HCEC 1CT (cell line): ENCODE results near the gene CXCL5.
"Not testable (repeated sequence)": the region's sequence is repeated elsewhere in the genome, so short reads cannot be mapped to it uniquely, and the experiment has no call there.

Source experiments
- DNase-seq: peaks from one replicate; pipeline ENCODE4 v3.0.0-alpha.2; 2017

Gene CXCL5

DNA sequence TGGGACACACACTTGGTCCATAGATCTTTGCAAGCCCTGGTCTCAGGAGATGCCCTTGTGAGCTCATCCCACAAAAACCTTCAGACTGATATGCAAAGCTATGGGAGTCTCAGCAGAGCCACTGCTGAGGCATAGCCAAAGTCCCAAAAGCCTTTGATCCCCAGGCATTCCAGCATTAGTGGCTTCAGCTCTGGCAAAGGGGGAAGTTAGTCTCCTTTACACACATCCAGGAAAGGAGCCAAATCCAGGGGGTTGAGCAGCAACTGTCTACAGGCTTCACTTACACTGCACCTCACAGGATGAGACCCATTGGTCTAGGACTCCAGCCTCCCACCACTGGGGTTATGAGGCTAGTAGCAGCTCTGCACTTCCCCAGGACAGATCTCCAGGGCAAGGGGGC, 30.6 kb downstream of the CXCL5 start:
- no peak for DNase-seq

DNA sequence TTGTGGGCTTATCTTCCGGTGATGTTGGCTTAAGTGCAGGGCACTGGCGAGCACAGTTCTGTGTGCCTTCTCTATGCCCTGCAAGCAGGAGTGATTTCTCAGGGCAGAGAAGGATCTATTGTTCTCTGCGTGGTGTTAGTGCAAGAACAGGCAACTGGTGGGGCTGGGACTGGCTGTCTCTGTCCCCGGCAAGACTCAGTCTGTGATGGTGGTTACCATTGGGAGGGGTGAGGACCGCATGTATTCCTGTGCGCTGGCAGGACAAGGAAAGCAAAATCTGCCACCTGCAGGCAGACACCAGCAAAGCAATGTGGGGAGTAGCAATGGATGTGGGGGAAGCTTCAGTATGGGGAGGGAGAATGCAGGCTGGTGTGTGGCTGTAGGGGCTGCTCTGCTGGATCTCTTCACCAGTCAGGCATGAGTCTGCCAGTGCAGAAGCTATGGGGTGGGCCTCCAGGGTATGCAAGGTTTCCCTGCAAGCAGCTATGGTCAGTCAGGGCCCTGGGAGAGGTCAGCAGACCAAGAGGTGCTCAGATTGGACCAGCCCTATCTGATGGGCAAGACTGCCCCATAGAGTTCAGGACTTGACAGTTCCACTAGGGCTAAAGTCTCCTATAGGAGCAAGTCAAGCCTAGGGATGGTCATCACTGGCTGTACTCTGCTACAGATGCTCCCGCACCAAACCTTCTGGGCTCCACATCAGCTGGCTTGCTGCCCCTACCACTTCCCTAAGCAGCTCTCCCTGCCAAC, 33.4 kb downstream of the CXCL5 start:
- DNase-seq, result no peak

DNA sequence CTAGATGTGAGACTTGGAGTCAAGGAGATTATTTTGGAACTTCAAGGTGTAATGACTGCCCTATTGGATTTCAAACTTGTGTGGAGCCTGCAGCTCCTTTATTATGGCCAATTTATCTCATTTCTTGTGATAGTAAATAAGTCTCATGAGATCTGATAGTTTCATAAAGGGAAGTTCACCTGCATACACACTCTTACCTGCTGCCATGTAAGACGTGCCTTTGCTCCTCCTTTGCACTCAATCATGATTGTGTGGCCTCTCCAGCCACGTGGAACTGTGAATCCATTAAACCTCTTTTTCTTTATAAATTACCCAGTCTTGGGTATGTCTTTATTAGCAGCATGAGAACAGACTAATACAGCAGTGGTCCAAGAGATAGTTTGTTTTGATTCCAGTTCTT, 35.8 kb downstream of the CXCL5 start:
- no peak for DNase-seq

DNA sequence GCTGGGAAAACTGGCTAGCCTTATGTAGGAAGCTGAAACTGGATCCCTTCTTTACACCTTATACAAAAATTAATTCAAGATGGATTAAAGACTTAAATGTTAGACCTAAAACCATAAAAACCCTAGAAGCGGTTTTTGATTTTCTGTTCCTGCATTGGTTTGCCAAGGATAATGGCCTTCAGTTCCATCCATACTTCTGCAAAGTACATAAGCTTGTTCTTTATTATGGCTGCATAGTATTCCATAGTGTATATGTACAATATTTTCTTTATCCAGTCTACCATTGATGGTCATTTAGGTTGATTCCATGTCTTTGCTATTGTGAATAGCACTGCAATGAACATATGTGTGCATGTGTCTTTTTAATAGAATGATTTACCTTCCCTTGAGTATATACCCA, 39.4 kb downstream of the CXCL5 start:
- not testable (repeated sequence) for DNase-seq

DNA sequence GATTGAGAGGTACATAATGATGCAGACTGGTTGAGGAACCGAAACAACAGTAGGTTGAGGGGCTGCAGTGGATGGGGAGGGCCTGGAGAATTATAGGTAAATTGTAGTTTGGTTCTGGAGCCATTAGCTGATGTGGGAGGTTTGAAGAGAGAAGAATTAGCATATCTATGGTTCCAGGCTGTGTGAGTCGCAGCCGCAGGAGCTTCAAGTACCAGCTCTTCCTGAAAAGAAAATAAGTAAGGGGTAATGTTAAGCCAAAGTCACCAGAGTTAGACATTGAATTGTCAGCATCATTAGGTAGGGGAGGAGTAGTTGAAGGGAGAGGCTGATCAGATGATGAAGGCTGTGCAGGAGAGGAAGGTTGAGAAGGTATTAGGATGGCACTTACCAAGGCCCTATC, 46.1 kb downstream of the CXCL5 start:
- no peak for DNase-seq

DNA sequence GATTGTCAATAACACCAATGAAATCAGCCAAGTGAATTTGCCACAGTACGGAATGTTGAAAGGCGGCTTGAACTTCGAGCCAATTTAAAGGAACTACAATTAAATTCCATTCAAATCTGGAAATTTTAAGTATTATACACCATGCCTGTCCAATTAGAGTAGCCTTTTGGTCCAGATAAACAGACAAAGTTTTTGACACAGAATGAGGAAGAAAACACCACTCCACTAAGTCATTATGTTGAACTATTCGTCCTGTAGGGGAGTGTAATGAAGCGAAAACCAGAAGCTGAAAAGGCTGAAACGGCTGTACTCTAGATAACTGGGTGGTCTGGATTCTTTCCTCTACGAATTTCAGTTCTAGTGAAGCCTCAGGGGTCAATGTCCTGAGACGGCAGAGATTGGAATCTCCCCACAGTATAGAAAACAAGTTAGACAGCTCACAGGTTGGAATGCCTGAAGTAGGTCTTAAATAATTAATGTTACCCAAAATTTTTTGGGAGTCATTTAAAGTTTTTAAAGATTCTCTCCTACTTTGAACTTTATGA, 48.0 kb downstream of the CXCL5 start:
- not testable (repeated sequence) for DNase-seq

DNA sequence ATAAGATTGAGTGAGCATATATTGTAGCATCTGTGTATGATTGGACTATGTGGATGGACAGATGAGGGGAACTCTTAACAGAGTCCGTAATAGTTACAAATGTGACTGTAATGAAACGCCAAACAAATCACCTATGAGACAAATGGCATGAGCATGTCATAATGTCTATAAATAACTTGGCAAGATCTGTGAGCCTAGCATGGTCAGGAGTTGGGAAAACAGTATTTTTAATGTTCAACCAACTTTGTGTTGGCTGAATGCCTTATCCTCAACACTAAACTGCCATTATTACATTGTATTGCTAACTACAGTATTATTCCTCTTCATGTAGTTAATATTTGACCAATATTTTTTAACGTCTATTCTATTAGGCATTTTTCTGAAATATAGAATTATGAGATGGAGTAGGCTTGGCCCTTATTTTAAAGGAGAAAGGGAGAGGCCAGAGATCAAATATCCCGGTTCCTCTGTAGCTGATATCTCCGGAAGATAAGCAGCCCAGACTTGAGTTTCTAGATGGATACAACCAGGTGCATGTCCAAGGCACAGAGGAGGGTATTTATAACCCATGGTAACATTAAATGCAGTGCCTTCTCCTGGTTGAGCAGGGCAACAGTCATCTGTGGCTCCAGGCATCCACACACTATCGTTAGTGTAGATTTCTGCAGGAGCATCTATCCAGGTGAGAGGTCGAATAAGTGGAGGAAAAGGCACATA, 49.3 kb downstream of the CXCL5 start:
- no peak for DNase-seq

DNA sequence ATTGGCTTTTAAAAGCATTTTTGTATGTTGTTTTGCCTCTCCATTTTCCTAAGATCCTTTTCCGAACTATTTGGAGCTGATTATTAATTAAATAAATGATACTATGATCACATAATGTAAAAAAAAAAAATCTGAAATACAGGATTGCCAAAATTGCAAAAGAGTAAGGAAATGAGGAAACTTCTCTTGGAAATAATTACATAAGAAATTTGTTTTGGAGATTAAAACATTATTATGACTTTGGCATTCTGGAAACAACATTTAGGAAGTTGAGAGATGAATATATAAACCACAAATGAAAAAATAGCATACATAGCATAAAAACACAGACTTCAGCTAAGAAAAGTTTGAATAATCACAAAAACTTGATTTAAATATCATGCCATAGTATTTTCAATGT, 50.2 kb downstream of the CXCL5 start:
- no peak for DNase-seq

DNA sequence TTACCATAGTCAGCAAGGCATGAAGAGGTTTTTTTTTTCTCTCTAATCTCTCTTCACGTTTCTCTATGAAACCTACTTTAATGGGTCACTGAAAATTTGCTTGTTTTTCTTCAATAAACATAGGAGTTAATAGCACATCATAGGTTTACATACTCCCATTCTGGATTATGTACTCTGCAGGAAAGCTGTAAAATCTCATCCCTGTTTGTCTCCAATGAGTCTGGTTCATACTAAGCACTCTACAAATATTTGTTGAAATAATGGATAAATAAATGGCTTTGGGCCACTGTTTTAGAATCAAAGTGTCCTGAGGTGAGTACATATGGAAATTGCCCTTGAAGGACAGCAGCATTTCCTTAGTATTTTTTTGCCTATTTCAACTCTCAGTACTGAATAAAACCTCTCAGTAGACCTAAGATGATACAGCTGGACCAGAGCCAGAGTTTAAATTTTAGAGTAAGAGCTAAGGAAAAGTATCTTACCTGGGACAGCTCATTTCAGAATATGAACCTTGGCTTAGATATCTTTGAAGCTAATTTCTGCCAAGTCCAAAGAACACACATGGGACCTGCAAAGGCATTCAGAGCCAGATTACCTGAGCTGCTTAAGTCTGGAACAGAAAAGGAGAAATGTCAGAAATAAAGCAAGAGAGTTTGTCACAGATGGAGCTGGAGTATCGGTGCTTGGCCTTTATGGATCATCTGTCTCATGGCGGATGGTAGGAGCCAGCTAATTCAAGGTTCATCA, 51.1 kb downstream of the CXCL5 start:
- DNase-seq, result no peak

DNA sequence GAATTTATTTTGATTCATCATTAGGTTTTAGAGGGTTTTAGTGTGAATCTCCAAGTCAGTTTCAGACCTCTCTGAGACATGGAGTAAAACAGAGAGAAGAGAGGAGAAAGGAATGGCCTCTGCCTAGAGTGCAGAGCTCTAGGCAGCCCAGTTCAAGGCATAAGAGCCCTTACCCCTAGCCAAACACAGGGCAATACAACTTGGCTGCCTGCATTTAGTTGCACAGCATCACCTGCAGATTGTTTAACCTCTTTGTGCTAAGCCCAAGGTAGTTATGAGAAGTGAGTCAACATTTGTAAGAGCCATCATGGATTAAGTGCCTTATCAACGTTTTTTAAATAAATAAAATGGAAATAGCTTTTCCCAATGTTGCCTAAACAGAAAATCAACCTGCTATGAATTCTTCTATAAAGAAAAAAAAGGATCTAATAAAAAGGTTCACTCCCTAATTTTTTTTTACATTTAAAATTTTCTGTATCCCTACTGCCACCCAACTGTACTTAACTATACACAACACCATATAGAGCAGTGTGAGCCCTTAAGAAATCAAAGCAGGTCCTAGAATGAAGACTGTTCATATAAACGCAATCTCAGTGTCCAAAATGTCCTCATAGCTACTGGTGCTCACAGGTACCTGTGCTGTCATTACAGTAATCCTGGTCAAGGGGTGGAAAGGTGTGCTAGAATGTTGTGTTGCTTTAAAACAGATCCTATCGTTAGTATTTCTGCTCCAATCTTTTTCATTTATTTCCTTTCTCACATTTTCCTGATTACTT, 52.6 kb downstream of the CXCL5 start:
- DNase-seq, result no peak
